ENCODE measurements around the gene ERCC6L2. TPM values are rescaled to one million over a fixed set of nuclear protein-coding genes. Genes with fewer than 3 reads are reported as not detected.

The ERCC6L2 gene
- total RNA-seq, 1 experiment from 2014 or later: 20.3 TPM

DNA sequence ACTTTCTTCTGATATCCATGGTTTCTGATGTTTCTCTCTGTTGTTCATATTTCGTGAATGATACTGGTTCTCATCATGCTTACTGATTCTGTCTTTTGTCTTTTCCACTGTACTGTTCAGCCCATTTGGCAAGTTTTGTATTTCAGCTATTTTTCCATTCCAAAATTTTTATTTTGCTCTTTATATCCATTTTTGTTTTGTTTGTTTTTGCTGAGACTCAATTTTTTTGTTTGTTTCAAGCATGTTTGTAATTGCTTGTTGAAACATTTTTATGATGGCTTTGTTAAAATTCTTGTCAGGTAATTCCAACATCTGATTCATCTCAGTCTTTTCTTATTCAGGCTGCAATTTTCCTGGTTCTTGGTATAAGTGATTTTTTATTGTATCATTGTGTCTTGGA, 64.0 kb downstream of the ERCC6L2 start:
- no peak for DNase-seq
- H3K4me1 Mint-ChIP-seq (ENCODE audit: low read depth, unreplicated experiment): no peaks in the 10 kb centered on the region
- peaks cover 1% of the 10 kb centered on the region for H3K36me3 Mint-ChIP-seq (ENCODE audit: insufficient read depth, unreplicated experiment)
- intact Hi-C loops (cut with micrococcal nuclease; ENCODE audit: unreplicated experiment): no loop called here
- H3K9me3 Mint-ChIP-seq (ENCODE audit: low read depth, unreplicated experiment): no peaks in the 10 kb centered on the region
- CTCF ChIA-PET: no interaction called here
- TF ChIP-seq, protein P1, sequence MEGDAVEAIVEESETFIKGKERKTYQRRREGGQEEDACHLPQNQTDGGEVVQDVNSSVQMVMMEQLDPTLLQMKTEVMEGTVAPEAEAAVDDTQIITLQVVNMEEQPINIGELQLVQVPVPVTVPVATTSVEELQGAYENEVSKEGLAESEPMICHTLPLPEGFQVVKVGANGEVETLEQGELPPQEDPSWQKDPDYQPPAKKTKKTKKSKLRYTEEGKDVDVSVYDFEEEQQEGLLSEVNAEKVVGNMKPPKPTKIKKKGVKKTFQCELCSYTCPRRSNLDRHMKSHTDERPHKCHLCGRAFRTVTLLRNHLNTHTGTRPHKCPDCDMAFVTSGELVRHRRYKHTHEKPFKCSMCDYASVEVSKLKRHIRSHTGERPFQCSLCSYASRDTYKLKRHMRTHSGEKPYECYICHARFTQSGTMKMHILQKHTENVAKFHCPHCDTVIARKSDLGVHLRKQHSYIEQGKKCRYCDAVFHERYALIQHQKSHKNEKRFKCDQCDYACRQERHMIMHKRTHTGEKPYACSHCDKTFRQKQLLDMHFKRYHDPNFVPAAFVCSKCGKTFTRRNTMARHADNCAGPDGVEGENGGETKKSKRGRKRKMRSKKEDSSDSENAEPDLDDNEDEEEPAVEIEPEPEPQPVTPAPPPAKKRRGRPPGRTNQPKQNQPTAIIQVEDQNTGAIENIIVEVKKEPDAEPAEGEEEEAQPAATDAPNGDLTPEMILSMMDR (IDR thresholded peaks at IDR 0.05; ENCODE audit: unreplicated experiment): no peak
- H3K4me3 Mint-ChIP-seq (ENCODE audit: low read depth, unreplicated experiment): no peak overlapping the region
- H3K27me3 Mint-ChIP-seq (ENCODE audit: unreplicated experiment): no peaks in the 10 kb centered on the region
- H3K27ac Mint-ChIP-seq (ENCODE audit: unreplicated experiment): no peak overlapping the region
- BruUV-seq (replicated peaks): no TSS peak

DNA sequence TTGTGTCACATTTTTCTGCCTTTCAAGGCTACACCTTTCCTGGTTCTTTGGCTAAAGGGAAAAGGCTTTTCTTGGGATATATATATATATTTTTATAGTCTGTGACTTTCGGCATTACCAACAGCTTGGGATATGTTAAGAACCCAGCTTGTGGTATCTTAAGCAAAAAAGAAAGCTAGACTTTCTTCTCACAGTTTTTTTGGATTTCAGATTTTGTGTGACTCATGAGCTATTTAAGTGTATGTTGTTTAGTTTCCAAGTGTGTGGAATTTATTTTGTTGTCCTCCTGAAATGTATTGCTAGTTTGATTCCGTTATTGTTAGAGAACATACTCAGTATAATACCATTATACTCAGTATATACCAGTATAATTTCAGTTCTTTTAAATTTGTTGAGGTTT, 64.8 kb downstream of the ERCC6L2 start:
- Mint-ChIP-seq H3K27me3 (ENCODE audit: unreplicated experiment) (no peaks in the 10 kb centered on the region), H3K4me1 (ENCODE audit: low read depth, unreplicated experiment) (no peaks in the 10 kb centered on the region), H3K27ac (ENCODE audit: unreplicated experiment) (no peak overlapping the region), H3K36me3 (ENCODE audit: insufficient read depth, unreplicated experiment) (peaks cover 5% of the 10 kb centered on the region), H3K4me3 (ENCODE audit: low read depth, unreplicated experiment) (no peak overlapping the region), H3K9me3 (ENCODE audit: low read depth, unreplicated experiment) (no peaks in the 10 kb centered on the region)
- no peak for DNase-seq
- BruUV-seq (replicated peaks): no TSS peak
- CTCF ChIA-PET: no interaction called here
- TF ChIP-seq, protein P1 (IDR thresholded peaks at IDR 0.05; ENCODE audit: unreplicated experiment): no peak
- intact Hi-C loops (cut with micrococcal nuclease; ENCODE audit: unreplicated experiment): no loop called here

DNA sequence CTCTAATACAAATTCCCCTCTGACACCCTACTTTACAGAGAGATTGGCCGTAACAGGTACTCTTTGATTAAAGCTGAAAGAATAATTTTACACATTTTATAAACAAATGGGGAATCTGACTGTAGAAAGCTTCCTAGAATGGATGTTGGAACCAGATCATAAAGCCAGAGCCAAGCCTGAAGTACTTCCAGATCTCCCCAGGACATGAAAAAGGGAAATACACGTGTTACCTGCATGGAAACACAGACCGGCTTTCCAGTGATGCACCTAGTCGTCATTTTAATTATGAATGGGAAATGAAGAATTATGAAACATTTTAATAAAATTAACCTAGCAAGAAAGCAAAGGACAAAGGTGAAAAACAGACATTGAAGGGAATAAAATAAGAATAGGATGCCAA, 66.5 kb downstream of the ERCC6L2 start:
- CTCF ChIA-PET: no interaction called here
- Mint-ChIP-seq H3K27ac (ENCODE audit: unreplicated experiment) (no peak overlapping the region), H3K4me1 (ENCODE audit: low read depth, unreplicated experiment) (no peaks in the 10 kb centered on the region), H3K27me3 (ENCODE audit: unreplicated experiment) (no peaks in the 10 kb centered on the region), H3K9me3 (ENCODE audit: low read depth, unreplicated experiment) (no peaks in the 10 kb centered on the region), H3K36me3 (ENCODE audit: insufficient read depth, unreplicated experiment) (peaks cover 5% of the 10 kb centered on the region), H3K4me3 (ENCODE audit: low read depth, unreplicated experiment) (no peak overlapping the region)
- intact Hi-C loops (cut with micrococcal nuclease; ENCODE audit: unreplicated experiment): no loop called here
- TF ChIP-seq, protein P1 (IDR thresholded peaks at IDR 0.05; ENCODE audit: unreplicated experiment): no peak
- BruUV-seq (replicated peaks): no TSS peak
- no peak for DNase-seq

DNA sequence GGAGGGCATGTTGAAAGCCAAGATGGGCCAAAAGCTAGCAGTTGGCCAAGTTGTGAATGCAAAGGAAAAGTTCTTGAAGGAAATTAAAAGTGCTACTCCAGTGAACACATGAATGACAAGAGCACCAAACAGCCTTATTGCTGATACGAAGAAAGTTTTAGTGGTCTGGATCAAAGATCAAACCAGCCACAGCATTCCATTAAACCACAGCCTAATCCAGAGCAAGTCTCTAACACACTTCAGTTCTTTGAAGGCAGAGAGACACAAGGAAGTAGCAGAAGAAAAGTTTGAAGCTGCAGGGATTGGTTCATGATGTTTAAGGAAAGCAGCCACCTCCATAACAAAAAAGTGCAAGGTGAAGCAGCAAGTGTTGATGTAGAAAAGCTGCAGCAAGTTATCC, 71.6 kb downstream of the ERCC6L2 start:
- BruUV-seq (replicated peaks): no TSS peak
- H3K9me3 Mint-ChIP-seq (ENCODE audit: low read depth, unreplicated experiment): no peaks in the 10 kb centered on the region
- TF ChIP-seq, protein P1 (IDR thresholded peaks at IDR 0.05; ENCODE audit: unreplicated experiment): no peak
- intact Hi-C loops (cut with micrococcal nuclease; ENCODE audit: unreplicated experiment): no loop called here
- H3K27me3 Mint-ChIP-seq (ENCODE audit: unreplicated experiment): no peaks in the 10 kb centered on the region
- peaks cover 9% of the 10 kb centered on the region for H3K36me3 Mint-ChIP-seq (ENCODE audit: insufficient read depth, unreplicated experiment)
- CTCF ChIA-PET: no interaction called here
- H3K4me1 Mint-ChIP-seq (ENCODE audit: low read depth, unreplicated experiment): no peaks in the 10 kb centered on the region
- no peak overlapping the region for H3K27ac Mint-ChIP-seq (ENCODE audit: unreplicated experiment)
- peak; percentile 1 for DNase-seq
- H3K4me3 Mint-ChIP-seq (ENCODE audit: low read depth, unreplicated experiment): no peak overlapping the region

DNA sequence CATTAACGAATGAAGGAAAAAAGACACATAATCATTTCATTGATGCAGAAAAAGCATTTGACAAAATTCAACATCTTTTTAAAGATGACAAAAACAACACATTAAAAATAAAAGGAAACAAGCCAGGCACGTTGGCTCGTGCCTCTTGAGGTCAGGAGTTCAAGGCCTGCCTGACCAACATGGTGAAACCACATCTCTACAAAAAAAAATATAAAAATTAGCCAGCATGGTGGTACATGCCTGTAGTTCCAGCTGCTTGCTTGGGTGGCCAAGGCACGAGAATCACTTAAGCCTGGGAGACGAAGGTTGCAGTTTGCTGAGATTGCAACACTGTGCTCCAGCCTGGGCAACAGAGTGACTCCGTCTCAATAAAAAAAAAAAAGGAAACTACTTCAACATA, 77.0 kb downstream of the ERCC6L2 start:
- TF ChIP-seq, protein P1 (IDR thresholded peaks at IDR 0.05; ENCODE audit: unreplicated experiment): no peak
- no peaks in the 10 kb centered on the region for H3K9me3 Mint-ChIP-seq (ENCODE audit: low read depth, unreplicated experiment)
- no peak overlapping the region for H3K27ac Mint-ChIP-seq (ENCODE audit: unreplicated experiment)
- no peaks in the 10 kb centered on the region for H3K4me1 Mint-ChIP-seq (ENCODE audit: low read depth, unreplicated experiment)
- no TSS peak for BruUV-seq (replicated peaks)
- no peak for DNase-seq
- CTCF ChIA-PET: no interaction called here
- H3K4me3 Mint-ChIP-seq (ENCODE audit: low read depth, unreplicated experiment): no peak overlapping the region
- intact Hi-C loops (cut with micrococcal nuclease; ENCODE audit: unreplicated experiment): no loop called here
- no peaks in the 10 kb centered on the region for H3K27me3 Mint-ChIP-seq (ENCODE audit: unreplicated experiment)
- H3K36me3 Mint-ChIP-seq (ENCODE audit: insufficient read depth, unreplicated experiment): peaks cover 5% of the 10 kb centered on the region
